C1 segment of cervical spinal cord (tissue), 14 donors: ENCODE results near the gene CYBC1.
"Not testable (repeated sequence)": the region's sequence is repeated elsewhere in the genome, so short reads cannot be mapped to it uniquely, and the experiment has no call there.

ENCODE experiments used
- DNase-seq, 14 donors: peaks; one replicate each; lab custom pipeline; 2025; lab: John Stamatoyannopoulos, UW

CYBC1 gene

DNA sequence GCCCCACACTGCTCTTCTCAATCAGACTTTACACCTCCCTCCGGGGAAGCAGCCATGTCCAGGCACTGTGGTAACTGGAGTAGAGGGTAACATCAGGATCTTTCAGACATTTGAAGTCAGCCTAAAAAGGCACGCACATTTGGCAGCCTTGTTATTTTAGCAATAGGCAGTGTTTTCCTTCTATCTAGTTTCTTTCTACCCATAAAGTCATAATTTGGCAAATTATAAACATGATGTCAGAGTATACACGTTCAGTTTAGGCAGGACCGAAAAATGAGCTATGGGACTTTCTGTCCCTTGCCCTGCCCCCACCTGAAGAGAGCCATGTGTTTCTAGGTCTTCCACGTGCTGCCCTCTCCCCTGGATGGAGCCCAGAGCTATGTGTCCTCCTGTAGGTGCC, 29.1 kb upstream of the CYBC1 start:
- no peak for DNase-seq

DNA sequence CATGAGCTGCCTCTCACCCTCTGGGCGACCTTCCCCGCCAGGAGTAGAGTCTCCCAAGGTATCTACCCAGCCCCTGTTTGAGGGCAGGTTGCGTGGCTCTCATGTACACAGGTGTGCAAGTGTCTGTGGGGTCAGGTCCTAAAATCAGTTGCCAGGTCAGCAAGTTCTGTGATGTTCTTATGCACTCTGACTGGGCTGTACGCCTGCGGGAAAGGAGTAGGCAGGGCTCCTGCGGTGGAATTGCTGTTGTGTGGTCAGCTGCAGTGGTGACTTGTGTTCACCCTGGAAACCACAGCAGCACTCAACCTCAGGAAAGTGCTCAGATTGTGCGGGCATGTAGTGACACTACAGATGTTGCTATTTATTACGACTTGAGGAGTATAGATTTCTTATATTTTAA, 27.4 kb upstream of the CYBC1 start:
- DNase-seq = no peak

- no peak for DNase-seq
Measured at GRCh38 chr17:82475458-82475857, 24.9 kb upstream of the CYBC1 start.

DNA sequence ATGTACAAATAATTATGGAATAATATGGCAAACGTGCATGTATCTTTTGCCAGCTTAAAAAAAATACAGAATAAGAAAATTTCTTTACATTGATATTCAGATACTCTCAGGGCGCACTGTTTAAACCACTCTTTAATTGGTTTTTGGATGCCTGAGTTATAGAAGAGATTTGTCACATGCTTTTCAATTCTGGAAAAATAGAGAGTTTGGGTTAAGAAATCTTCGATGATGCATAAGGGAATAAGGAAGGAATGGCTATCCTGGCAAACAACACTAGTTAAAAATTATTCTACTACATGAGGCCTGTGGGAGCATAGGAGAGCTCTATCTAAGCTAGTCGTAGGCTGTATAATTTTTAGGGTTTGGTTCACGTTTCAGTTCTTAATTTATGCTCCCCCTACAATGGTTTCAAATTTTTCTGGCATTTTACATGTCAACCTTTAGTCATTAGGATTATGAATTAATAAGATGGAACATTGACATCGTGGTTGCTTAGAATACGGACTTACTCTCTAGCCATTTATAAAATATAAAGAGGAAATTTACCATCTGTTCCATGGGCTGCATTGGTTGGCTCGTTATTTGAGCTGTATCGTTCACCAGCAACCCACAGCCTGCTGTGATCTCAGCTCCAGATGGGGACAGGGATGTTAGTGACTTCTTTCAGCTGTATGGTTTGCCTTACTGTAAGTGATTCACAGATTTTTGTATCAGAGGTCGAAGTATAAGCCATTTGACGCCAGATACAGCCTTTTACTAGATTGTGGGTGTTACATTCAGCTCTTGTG, 23.9 kb upstream of the CYBC1 start:
- no peak for DNase-seq

GRCh38 chr17:82470065-82470464, 19.5 kb upstream of the CYBC1 start:
- no peak for DNase-seq

- no peak for DNase-seq
Measured at GRCh38 chr17:82468692-82469091, 18.1 kb upstream of the CYBC1 start.

- DNase-seq = no peak
Measured at GRCh38 chr17:82465023-82465603, 14.6 kb upstream of the CYBC1 start.

DNA sequence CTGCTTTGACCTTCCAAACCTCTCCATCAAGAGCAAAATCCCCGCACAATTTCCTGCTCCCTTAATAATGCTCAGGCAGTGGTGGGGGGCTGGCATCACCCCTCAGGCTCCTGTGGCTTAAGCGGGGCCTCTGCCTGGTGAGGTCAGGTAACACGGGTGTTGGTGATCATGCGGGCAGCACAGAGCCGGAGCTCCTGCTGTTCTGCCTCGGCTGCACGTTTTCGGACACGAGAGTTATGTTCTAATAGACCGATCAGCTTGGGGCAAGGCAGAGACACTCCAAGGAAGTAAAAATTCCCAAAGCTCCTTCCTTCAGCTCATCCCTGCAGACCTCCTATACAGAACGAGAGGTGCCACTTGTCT, 14.0 kb upstream of the CYBC1 start:
- DNase-seq = no peak

- no peak for DNase-seq
Measured at GRCh38 chr17:82463925-82464566, 13.5 kb upstream of the CYBC1 start.

DNA sequence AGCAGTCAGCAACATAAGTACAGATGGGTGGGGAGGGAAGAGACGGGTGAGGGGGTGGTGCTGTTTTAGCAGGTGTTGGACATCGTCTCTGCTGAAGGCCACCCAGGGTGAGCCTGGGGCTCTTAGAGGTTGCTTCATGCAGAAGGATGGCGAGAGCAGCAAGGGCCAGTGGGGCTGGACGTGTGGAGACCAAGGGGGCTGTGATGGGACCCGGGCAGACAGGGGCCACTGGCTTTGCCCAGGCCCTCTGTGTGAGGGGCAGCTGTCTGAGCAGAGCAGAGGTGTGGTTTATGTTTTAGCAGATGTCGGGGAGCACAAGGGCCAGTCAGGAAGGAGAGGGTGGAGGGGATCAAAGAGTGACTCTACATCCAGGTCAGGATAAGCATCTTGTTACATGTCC, 12.8 kb upstream of the CYBC1 start:
- DNase-seq = no peak

DNA sequence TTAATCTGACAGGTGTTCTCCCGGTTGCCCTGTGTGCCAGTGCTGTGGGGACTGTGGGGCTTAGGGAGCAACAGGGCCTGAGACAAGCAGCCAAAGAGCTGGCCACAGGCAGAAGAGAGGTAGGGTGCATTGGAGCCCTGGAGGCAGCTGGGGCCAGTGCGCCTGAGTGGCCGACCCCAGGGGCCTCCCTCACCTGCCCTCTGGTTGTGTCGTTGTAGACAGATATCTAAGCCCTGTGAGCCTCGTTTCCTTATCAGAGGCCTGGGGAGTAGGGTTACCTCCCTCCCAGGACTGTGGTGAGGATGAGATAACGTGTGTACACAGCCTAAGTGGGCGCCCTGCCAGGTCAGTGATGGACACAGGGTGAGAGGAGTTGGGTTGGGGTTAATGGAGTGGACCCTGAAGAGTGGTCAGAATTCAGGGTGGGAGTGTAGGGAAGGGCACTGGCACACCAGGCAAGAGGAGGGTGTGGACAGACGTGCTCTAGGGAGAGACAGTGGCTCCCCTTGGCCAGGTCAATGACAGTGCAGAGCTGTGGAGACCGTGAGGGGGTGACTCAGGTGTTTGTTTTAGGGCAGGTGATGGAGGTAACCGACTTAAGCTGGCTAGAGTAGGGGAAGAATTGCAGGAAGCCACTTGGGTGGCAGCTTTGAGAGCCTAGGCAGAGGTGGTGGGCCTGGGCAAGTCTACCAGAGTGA, 11.4 kb upstream of the CYBC1 start:
- DNase-seq = no peak

GRCh38 chr17:82459936-82460335, 9.4 kb upstream of the CYBC1 start:
- DNase-seq = not testable (repeated sequence)

GRCh38 chr17:82458885-82459424, 8.4 kb upstream of the CYBC1 start:
- DNase-seq = peak in 1 of 14 donors; percentile 24

DNA sequence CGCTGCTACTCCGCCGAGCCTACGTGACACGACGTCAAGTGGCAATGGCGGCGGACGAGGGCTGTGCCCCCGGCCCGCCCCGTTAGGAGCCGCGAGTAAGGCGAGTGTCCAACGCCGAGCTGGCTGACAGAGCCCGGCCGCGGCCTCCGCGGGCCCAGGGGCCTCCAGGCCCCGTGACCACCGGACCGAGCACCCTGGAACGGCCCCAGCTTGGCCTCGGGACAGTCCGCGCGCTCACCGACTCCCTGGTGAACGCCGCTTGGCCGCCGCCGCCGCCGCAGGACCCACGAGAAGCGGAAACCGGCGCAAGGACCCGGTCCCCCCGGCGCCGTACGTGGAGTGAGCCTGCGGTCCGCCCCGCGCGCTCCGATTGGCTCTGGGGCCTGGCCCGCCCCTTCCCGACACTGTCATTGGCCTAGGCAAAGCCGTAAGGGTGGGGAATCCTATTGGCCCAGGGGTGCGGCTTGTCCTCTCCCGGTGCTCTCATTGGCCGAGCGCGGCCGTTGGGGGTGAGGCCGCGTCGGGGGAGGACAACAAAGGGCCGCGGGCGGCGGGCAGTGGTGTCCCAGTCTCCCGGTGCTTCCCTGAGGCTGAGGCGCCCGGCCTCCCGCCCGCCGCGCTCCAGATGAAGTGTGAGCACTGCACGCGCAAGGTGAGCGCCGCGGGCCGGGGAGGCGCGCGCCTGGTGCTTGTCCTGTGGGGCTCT, 7.8 kb upstream of the CYBC1 start, which contains the start of gene NARF:
Gene NARF, plus strand, starts transcription at position 563 of the 706 bp plus-strand sequence. Its CDS starts 63 bp downstream, at position 626.
- DNase-seq = peak; percentile 70 to 99 (median 96)

DNA sequence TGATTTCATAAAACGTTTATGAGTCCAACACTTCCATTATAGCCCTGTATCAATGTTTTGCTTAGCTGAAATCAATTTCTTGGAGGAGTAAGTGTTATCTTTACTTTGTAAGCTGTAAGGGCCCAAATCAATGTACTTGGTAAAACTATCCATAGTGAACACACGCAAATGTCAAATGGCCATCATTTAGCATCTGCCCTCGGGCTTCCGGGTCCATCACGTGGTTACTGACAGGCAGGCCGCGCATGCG, 7.3 kb upstream of the CYBC1 start:
- no peak for DNase-seq

GRCh38 chr17:82457073-82457928, 6.7 kb upstream of the CYBC1 start:
- DNase-seq = peak in 1 of 14 donors; percentile 11

GRCh38 chr17:82453706-82454105, 3.2 kb upstream of the CYBC1 start:
- not testable (repeated sequence) for DNase-seq

- not testable (repeated sequence) for DNase-seq
Measured at GRCh38 chr17:82453151-82453550, 2.6 kb upstream of the CYBC1 start.

DNA sequence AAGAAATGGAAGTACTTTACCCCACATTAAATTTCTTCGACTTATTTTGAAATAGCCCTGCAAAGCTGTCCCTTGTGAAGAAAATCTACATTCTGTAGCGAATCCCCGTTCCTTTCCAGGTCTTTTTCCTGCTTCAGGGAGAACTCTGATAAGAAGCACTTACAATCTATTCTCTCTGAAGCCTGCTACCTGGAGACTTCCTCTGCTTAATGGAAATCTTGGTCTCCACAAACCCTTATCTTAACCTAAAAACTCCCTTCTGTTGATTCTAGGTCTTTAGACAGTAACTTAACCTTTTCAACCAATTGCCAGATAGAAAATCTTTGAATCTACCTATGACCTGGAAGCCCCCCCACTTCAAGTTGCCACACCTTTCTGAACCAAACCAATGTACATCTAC, 1.6 kb upstream of the CYBC1 start:
- DNase-seq = no peak

DNA sequence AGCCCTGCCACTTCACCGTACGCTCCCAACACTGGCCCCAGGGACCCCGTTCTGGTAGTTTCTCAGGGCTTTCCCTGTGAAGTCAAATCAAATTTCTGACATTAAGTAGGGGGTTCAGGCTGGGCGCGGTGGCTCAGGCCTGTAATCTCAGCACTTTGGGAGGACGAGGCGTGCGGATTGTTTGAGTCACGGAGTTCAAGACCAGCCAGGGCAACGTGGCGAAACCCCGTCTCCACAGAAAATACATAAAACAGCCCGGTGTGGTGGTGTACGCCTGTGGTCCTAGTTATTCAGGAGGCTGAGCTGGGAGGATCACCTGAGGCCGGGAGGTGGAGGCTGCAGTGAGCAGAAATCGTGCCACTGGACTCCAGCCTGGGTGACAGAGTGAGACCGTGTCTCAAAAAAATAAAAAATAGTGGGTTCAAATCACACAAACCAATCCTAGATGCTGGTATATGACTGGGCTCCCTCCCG, 632 bp downstream of the CYBC1 start:
- no peak for DNase-seq
